ENCODE data around the gene GRIN2D.

The GRIN2D gene

DNA sequence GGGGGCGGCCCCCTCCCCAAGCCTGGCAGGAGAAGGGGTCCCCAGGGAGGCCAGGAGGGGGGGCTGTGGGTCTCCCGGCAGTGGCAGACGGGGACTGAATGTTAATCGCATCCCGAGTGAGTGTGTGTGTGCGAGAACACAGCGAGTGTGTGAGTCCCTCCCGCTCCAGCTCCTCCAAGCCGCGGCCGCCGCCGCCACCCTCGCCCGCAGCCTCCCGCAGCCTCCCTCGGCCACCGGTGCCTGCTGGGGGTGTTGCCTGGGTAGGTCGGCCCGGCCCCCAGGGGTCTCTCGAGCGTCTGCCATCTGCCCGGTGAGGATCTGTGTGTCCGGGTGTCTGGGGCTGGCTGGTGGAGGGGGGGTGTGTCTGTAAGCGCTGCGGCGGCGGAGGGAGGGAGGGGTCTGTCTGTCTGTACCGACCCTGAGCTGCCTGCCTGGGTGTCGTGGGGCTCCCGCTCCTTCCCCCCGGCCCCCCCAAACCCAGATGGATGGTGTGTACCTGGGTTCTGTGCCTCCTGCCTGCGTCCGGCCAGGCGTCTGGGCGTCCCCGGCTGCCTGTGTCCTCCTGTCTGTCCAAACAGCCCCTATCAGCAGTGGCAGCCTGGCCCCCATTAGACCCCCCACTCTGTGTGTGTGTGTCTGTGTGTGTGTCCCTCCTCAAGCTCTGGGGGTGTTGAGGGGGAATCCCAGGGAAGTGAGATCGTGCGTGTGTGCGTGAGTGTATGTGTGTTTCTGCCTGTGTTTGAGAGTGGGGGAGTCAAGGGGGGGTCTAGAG is at the start of gene GRIN2D:
GRIN2D (plus strand) TSS at position 110 of the 772 bp plus-strand sequence. CDS start 4,725 bp downstream, outside the sequence.
- Histone ChIP-seq H3K79me2 (ENCODE audit: insufficient read depth, low read length) (peaks cover 23% of the 10 kb centered on the region), H3K9ac (ENCODE audit: low read depth, low read length) (no peak within 1 kb of the TSS), H3K36me3 (ENCODE audit: insufficient read depth, low read length) (peaks cover 8% of the 10 kb centered on the region), H3K4me2 (ENCODE audit: insufficient read depth, low read length) (0 out of 2 replicates have a peak within 1 kb of the TSS, but pooled peaks have one; percentile 33), H2AFZ (ENCODE audit: low read depth, low read length) (no peak within 1 kb of the TSS), H3K27me3 (ENCODE audit: insufficient read depth, low read length, poor library complexity) (peaks cover 45% of the 10 kb centered on the region), H4K20me1 (ENCODE audit: insufficient read depth, low read length) (0 out of 2 replicates have a peak, but pooled peaks cover 4% of the 10 kb centered on the region), H3K9me3 (ENCODE audit: insufficient read depth, low read length, severe bottlenecking) (no peaks in the 10 kb centered on the region), H3K4me1 (ENCODE audit: insufficient read depth, low read length) (peaks cover 20% of the 10 kb centered on the region), H3K27ac (ENCODE audit: low read length) (no peak within 1 kb of the TSS), H3K4me3 (ENCODE audit: low read depth in 1 of 2, low read length in 2 of 2) (no peak within 1 kb of the TSS)
- peak; percentile 30 for DNase-seq
- no peak for ATAC-seq (ENCODE audit: insufficient read depth, low read depth)
- no peak for TF ChIP-seq CTCF (IDR thresholded peaks at IDR 0.05; ENCODE audit: borderline replicate concordance, extremely low read depth, low read length, poor library complexity, severe bottlenecking)
- no peak for TF ChIP-seq EZH2 (IDR thresholded peaks at IDR 0.05; ENCODE audit: borderline replicate concordance, low read depth, low read length, severe bottlenecking)

DNA sequence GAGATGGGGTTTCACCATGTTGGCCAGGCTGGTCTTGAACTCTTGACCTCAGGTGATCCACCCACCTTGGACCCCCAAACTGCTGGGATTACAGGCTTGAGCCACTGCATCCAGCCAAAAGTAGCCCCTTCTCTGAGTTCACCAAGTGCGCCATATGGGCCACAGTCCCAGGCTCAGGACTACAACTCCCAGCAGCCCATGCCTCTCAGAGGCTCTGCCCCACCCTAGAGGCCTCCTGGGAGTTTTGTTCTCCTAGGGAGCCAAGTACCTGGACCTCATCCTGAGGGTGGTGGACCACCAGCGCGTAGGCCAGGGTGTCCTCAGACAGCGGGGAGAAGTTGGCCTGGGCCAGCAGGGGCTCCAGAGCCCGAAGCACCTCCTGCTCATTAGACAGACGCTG is 48.6 kb upstream of the GRIN2D start:
- H3K36me3 ChIP-seq (ENCODE audit: insufficient read depth, low read length) = peaks cover 27% of the 10 kb centered on the region
- no peaks in the 10 kb centered on the region for H3K4me1 ChIP-seq (ENCODE audit: insufficient read depth, low read length)
- no peak overlapping the region for H3K4me2 ChIP-seq (ENCODE audit: insufficient read depth, low read length)
- ATAC-seq (ENCODE audit: insufficient read depth, low read depth) (peak; percentile 58; the same call in 1 of the 3 replicates), DNase-seq (no peak)
- H4K20me1 ChIP-seq (ENCODE audit: insufficient read depth, low read length) = no peaks in the 10 kb centered on the region
- H2AFZ ChIP-seq (ENCODE audit: low read depth, low read length) = no peak overlapping the region
- H3K9me3 ChIP-seq (ENCODE audit: insufficient read depth, low read length, severe bottlenecking) = no peaks in the 10 kb centered on the region
- H3K9ac ChIP-seq (ENCODE audit: low read depth, low read length) = no peak overlapping the region
- H3K79me2 ChIP-seq (ENCODE audit: insufficient read depth, low read length) = 0 out of 2 replicates have a peak, but pooled peaks cover 3% of the 10 kb centered on the region
- H3K27ac ChIP-seq (ENCODE audit: low read length) = no peak overlapping the region
- no peak overlapping the region for H3K4me3 ChIP-seq (ENCODE audit: low read depth in 1 of 2, low read length in 2 of 2)
- H3K27me3 ChIP-seq (ENCODE audit: insufficient read depth, low read length, poor library complexity) = no peaks in the 10 kb centered on the region
- TF ChIP-seq CTCF (IDR thresholded peaks at IDR 0.05; ENCODE audit: borderline replicate concordance, extremely low read depth, low read length, poor library complexity, severe bottlenecking) (no peak), EZH2 (IDR thresholded peaks at IDR 0.05; ENCODE audit: borderline replicate concordance, low read depth, low read length, severe bottlenecking) (no peak)

DNA sequence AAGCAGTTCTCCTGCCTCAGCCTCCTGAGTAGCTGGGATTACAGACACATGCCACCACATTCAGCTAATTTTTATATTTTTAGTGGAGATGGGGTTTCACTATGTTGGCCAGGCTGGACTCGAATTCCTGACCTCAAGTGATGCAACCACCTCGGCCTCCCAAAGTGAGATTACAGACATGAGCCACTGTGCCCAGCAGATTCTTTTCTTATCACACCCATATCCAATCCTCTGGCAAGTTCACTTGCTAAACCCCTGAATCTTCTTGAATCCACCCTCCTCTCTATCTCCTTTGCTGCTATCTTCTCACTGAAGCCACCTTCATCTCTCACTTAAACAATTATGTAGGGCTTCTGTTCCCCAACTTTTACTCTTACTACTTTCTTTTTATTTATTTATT is 47.3 kb upstream of the GRIN2D start:
- TF ChIP-seq CTCF (IDR thresholded peaks at IDR 0.05; ENCODE audit: borderline replicate concordance, extremely low read depth, low read length, poor library complexity, severe bottlenecking) = no peak
- TF ChIP-seq EZH2 (IDR thresholded peaks at IDR 0.05; ENCODE audit: borderline replicate concordance, low read depth, low read length, severe bottlenecking) = no peak
- Histone ChIP-seq H3K27me3 (ENCODE audit: insufficient read depth, low read length, poor library complexity) (no peaks in the 10 kb centered on the region), H3K79me2 (ENCODE audit: insufficient read depth, low read length) (0 out of 2 replicates have a peak, but pooled peaks cover 3% of the 10 kb centered on the region), H3K9ac (ENCODE audit: low read depth, low read length) (no peak overlapping the region), H3K27ac (ENCODE audit: low read length) (no peak overlapping the region), H3K36me3 (ENCODE audit: insufficient read depth, low read length) (peaks cover 21% of the 10 kb centered on the region), H4K20me1 (ENCODE audit: insufficient read depth, low read length) (no peaks in the 10 kb centered on the region), H3K4me3 (ENCODE audit: low read depth in 1 of 2, low read length in 2 of 2) (no peak overlapping the region), H2AFZ (ENCODE audit: low read depth, low read length) (no peak overlapping the region), H3K4me1 (ENCODE audit: insufficient read depth, low read length) (no peaks in the 10 kb centered on the region), H3K9me3 (ENCODE audit: insufficient read depth, low read length, severe bottlenecking) (no peaks in the 10 kb centered on the region), H3K4me2 (ENCODE audit: insufficient read depth, low read length) (no peak overlapping the region)
- ATAC-seq (ENCODE audit: insufficient read depth, low read depth) (no peak), DNase-seq (no peak)
